WTC11 (cell line): ENCODE data around the gene LYRM7.

ENCODE experiments used
- AFF4 ChIP-seq: sonication (generic); formaldehyde crosslinking; IDR thresholded peaks from 2 replicates; pipeline ENCODE4 v1.8.1; 2023; ENCODE audit warnings: mild to moderate bottlenecking, missing genetic modification reagents, borderline replicate concordance
- CTCF ChIP-seq: fragments of 200-600 bp; IDR thresholded peaks from 2 replicates; pipeline ENCODE4 v1.8.0; 2022; ENCODE audit warnings: antibody characterized with exemption
- FOXP4 ChIP-seq: sonication (generic); formaldehyde crosslinking; IDR thresholded peaks from 2 replicates; pipeline ENCODE4 v1.8.0; 2022; ENCODE audit warnings: mild to moderate bottlenecking, missing genetic modification reagents
- MAX ChIP-seq: sonication (generic); formaldehyde crosslinking; IDR thresholded peaks from 2 replicates; pipeline ENCODE4 v1.8.0; 2022; ENCODE audit warnings: mild to moderate bottlenecking, missing genetic modification reagents
- TP53 ChIP-seq: sonication (generic); formaldehyde crosslinking; IDR thresholded peaks from 2 replicates; pipeline ENCODE4 v1.8.1; 2023; ENCODE audit warnings: mild to moderate bottlenecking, missing genetic modification reagents
- ZNF532 ChIP-seq: fragments of 250-450 bp; sonication (Bioruptor Pico); IDR thresholded peaks from 2 replicates; pipeline ENCODE4 v1.9.0; 2021; ENCODE audit warnings: mild to moderate bottlenecking, borderline replicate concordance

- TF ChIP-seq AFF4 (no peak), CTCF (no peak), ZNF532 (CRISPR knock-in tag) (no peak), FOXP4 (CRISPR knock-in tag) (no peak), MAX (no peak), TP53 (CRISPR knock-in tag) (no peak)
Observed at GRCh38 chr5:131222731-131223130, 52.0 kb downstream of the LYRM7 start.
